ENCODE data around the gene PDIA6.

The PDIA6 gene, protein sequence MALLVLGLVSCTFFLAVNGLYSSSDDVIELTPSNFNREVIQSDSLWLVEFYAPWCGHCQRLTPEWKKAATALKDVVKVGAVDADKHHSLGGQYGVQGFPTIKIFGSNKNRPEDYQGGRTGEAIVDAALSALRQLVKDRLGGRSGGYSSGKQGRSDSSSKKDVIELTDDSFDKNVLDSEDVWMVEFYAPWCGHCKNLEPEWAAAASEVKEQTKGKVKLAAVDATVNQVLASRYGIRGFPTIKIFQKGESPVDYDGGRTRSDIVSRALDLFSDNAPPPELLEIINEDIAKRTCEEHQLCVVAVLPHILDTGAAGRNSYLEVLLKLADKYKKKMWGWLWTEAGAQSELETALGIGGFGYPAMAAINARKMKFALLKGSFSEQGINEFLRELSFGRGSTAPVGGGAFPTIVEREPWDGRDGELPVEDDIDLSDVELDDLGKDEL

DNA sequence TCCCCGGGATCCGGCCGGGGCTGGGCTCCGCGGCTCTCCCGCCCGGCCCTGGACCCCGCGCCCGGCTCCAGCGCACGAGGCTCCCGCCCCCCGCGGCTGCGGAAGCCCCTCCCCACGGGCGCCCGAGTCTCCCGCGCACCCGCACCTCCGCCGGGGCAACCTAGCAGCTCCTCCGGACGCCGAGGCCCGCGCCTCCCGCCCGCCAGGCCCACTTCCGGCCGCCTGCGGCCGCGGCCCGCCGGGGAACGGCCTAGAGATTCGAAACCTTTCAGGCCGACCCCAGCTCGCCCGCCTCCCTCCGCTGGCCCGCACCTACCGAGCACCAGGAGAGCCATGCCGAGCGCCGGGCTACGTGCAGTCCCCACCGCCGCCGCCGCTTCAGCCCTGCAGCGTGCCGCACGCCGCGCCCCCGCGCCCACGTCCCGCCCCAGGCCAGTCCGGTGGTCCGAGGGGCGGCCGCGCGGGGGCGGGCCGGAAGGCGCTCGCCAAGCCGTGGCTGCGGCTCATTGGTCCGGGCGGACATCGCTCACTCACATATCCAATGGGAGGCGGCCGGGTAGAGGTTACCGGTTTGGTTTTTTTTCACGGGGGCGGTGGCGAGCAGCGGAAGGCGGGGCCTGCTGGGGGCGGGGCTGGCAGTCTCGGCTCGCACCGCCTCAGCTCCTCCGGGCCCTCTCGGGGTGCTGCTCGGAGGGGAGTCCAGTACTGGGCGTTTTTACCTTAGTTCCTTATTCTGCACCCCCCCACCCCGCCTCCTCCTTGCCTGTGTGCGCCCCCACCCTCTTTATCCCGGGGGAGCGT lies at the start of gene PDIA6:
TSS of gene PDIA6 (minus strand) at position 424 of the 801 bp plus-strand sequence. CDS start at position 335, 89 bp downstream.
- DNase-seq, result peak; percentile 92

DNA sequence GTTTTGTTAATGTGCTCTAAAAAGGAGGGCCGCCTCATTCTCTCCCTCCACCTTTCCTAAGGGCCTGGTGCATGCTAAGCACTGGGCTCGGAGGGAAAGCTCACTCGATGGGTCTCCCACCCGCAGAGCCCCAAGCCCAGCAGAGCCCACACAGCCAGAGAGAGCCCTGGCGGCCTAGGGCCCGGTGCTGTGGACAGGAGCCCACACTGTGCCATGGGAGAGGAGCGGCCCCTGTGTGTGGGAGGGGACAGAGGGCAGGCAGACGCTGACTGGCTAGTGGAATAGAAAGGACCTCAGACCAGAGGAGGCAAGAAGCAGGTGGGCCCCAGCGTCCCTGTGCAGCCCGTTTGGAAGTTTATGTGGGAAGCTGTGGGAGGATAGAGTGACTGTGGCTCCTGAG lies 49.7 kb upstream of the PDIA6 start:
- DNase-seq, result no peak

DNA sequence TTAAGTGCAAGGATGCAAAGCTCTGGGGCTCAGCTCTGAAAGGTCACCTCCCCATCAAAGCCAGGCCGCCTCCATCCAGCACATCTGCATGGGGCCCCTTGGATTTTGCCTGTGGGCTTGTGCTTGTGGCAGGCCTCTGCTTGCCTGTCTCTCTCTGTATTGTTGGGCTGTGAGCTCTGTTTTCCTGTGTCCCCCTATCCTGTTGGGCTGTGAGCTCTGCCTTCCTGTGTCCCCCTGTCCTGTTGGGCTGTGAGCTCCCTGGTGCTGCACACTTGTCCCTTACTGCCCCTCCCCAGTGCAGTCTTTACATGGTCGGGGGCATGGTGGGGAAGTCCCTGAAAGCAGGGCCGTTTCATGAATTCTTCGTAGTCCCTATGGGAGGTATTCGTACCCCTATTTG lies 49.2 kb upstream of the PDIA6 start:
- no peak for DNase-seq

DNA sequence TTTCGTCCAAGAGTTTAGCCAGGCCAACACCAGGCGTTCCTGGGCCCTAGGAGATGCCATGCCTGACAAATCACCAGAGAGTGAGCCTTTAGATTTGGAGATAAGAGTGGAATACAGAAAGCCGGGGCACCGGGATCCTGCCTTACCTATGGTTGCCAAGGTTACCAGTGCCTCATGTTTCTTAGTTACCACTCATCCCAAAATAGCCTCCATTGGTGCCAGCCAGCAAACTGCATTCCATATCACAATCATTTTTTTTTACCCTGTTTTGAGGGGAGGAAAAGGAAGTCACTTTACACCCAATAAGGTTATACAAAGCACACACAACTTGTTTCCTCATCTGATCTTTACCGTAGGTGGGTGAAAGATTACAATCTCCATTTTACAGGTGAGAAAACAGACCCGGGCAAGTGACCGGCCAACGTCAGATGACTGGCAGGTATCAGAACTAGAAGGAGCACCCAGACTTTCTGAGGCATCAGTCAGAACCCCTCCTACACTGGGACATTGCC lies 48.3 kb upstream of the PDIA6 start:
- no peak for DNase-seq

DNA sequence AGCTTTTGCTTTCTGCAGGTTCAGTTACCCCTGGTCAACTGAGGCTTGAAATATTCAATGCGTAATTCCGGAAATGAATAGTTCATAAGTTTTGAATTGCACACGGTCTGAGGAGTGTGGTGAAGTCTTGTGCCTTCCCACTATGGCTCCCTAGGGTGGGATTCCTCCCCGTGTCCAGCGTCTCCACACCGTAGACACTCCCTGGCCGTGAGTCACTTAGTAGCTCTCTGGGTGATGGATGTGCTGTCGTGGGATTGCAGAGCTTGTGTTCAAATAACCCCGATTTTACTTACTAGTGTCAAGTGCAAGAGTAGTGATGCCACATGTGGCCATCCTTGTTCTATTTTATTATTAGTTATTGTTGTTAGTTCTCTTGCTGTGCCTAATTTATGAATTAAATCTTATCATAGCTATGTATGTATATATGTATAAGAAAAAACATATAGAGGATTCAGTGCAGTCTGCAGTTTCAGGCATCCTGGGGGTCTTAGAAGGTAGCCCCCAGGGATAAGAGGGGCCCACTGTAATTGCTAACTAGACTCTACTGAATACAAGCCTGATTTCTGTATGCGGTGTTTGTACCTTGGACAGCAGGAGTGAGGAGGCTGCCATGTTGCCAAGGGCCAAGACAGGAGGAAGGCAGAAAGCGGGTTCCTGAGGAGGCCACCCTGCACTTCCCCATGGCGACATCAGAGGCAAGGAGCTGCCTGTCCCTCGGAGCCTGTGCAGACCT lies 47.7 kb upstream of the PDIA6 start:
- DNase-seq, result no peak

DNA sequence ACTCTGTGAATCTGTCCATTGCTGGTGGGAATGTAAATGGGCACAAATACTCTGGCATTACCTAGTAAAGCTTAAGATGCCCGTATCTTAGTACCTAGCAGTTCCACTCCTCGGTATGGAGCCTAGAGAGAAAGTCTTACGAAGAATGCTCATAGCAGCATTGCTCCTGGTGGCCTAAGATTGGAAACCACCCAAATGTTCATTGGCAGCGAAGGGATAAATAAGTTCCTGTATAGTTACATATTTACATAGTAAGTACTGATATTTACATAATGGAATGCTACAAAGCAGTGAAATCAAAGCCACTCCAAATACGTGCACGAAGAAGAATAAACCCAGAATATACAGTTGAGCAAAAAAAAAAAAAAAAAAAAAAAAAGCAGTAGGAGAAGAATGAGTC lies 46.7 kb upstream of the PDIA6 start:
- DNase-seq, result no peak

DNA sequence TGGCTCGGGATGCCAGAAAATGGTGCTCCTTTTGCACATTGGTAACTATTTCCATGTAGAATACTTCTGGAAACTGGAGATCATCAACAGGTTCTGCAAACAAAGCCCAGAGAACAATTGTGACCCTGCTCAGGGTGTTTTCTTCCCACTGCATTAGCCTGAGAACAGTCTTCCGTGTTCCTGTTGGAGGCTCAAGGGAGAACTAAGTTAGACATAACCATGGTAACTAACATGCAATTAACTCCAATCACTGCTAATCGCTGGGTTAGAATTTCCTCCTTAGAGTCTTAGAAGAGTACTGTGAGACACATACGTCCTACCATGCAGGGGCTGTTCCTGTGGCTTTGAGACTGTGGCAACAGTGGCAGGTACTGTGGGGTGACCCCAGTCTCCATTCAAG lies 36.0 kb upstream of the PDIA6 start:
- DNase-seq, result no peak

DNA sequence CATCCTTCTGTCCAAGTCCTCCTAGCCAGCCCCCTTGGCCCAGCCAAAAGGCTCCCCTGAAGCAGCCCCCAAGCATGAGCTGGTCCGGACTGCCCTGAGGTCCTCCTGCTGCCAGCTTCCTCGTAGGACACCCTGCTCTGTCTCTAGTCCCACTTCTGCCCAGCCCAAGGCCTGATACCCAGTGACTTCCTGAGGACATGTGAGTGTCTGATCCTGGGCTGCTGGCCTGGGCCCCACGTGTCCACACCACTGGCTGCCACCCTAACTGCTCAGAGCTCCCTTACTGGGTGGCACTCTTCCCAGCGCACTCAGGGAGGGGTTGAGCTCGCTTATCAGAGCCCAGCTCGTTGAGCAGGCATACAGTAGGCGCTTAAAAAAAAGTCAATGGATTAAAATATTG lies 34.4 kb upstream of the PDIA6 start:
- DNase-seq, result no peak

DNA sequence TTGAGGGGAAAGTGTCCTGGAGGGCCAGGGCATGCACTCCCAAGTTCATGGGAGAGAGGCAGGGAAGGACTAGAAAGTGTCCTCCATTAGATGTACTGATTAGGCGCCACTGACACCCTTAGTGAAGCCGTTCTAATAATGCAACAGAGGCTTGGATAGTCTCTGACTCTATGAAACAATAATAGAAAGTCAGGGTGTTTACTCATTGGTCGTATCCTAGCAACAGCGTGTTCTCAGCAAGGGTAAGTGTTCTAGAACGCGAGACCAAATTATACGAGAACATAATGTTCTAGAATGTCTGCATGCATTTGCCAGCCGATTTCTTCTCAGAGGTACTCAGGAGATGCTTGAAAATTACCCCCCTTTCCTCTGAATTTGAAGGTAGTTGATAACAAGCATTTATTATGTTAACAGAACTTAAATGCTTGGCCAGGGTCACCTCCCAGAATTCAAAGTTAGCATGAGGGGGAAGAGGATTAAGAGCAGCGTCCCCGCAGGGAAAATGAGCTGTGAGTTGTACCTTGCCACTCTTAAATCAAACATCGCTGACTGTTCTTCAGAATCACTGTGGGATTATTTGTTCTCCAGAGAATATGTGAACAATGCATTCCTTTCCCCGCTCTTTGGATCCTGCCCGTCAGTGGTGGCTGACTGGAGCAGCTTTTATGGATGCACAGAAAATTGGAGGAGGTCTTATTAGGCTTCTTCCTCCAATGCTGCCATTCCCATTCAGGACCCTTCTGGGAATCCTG lies 33.7 kb upstream of the PDIA6 start:
- DNase-seq, result no peak

DNA sequence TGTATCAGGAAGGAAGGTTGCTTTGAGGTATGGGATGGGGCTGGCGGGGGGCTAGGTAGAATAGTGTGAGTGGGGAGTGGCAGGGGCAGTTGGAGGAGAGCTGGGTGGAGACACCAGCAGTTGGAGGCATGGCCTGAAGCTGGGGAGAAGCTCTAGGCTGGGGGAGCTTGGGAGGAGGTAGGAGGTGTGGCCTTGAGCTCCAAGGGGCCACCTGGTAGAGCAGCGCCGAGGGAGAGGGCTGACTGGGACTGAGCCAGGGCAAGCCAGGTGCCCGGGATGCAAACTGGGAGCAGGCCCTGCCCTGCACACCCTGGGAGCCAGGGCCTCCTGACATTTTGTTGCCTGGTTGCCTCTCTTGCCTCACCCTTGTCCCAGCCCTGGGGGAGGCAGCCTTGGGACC lies 33.1 kb upstream of the PDIA6 start:
- DNase-seq, result no peak

DNA sequence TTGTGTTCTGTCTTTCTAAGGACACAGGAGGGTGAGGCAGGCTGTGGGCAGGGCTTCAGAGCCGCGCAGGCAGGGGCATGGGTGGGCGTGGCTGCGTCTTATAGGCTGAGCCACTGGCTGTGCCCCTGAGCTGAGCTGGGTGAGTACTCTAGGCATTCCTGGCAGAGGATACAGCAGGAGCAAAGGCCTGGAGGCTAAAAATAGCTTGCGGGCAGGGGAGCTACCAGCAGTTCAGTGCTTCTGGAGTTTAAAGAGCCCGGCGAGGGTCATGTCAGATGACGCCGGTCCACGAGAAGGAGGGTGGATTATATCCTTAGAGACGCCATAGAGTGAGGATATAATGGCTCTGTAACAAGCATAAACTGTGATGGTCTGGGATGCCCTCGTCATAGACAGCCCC lies 31.5 kb upstream of the PDIA6 start:
- DNase-seq, result no peak

DNA sequence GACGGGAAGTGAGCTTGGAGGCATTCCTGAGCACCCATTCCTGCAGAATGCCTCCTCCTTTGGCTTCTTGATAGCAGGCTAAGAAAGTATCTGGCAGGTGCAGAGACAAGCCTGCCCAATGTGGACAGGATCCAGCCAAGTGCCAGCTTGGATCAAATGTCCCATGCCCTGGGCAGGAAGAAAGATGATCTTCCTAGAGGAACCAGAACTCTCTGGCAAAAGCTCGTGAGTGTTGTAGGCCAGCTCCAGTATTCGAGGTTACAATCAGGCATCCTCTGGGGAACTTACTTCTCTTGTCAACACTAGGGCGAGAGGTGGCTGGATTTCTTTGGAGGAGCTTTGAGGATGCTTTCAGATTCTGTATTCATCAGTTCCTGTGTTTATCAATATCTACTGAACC lies 29.9 kb upstream of the PDIA6 start:
- DNase-seq, result no peak

DNA sequence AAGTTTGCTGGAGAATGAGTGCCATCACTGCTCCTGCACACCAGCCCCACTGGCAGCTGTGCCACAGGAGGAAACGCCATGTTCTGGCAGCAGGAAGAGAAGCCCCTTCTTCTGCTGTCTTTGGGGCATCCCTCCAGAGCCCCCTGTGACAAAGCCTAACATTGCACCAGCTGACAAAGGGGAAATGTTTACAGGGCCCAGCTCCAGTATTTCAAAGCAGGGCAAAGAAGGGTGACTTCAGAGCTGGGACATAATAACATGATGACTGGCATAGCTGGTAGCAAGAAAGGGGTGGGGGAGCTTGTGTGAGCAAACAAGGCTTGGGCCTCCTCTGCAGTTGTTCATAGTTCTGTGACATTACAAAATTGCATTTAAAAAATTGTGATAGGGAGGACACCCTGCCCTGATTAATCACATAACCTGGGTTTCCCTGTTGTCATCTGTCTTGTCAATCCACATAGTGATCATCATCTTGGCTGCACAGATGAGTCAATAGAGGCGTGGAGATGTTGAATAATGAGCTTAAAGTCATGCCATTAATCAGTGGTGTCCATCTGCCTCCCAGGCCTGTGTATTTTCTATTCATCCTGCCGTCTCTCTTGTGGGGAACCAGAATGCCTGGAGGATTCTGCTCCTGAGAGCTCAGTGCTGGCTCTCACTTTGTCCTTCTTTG lies 29.1 kb upstream of the PDIA6 start:
- DNase-seq, result no peak

DNA sequence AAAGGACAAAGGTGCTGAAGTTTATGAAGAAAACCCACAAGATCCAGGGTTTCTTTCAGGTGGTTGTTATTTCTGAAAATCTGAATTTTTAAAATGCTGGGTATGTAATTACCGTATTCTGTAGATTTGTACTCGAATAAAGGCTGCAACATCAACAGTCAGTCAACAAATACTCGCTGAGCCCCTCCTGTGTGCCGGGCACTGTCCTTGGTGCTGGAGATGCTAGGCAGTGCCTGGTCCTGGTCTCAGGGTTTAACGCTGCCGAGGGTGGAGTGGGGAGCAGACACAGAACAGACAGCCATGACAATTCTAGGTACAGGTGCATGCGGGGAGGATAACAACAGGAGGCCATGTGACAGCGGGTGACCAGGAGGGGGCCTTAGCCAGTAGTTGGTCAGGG lies 27.2 kb upstream of the PDIA6 start:
- DNase-seq, result no peak

DNA sequence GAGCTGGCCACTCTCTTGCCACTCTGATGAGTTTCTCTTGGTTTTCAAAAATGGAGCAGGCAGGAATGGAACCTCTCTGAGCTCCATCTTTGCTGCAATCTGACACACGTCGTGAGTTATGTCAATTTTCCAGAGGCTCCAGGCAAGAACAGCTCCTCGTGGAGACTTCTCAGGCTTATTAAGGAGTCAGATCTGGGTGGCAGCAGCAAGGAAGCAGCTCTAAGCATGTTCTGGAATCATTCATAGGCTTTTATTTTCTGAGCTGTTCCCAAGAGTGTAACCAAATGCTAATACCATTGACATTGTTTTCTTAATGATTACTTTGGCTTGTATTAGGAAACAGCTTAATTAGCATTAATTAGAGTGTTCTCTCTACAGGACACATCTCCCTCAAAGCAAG lies 26.1 kb upstream of the PDIA6 start:
- no peak for DNase-seq

DNA sequence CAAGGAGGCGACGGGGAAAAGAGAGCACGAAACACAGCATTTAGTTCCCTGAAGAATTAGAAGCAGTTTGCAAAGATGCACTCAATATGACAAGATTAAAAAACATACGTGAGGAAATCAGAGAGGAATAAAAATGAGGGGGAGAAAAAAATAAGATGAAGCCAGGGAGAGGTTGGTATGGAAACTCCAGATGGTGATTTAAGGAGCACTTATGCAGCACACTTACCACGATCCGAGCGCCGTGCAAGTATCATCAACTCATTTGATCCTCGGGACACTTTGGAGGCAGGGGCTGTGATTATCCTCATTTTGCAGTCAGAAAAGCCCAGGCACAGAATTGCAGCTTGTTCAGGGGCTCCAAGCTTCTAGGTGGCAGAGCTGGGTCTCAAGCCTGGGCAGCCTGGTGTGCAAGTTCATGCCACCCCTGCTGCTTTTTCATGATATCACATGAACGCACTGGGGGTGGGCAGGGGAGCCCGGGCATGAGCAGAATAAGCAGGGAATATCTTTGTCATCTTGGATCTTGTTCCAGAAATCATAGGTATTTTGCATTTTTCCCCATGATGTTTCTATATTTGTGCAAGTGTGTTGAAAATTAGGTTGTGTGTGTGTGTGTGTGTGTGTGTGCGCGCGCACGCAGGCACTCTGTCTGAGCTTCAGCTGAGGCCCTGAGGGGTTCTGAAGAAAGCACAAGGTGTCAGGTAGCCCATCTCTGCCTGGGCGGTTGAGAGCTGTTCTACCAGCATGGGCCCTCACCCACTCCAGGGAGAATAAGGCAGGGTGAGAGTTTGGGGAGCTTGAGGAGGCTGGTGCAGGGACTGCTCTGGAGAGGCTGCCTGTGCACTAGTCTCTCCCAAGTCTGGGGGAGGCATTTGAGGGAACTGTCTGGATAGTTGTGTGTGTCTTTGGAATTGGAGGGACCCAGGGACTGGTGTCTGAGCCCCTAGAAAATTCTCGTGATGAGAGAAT lies 25.0 kb upstream of the PDIA6 start:
- no peak for DNase-seq

DNA sequence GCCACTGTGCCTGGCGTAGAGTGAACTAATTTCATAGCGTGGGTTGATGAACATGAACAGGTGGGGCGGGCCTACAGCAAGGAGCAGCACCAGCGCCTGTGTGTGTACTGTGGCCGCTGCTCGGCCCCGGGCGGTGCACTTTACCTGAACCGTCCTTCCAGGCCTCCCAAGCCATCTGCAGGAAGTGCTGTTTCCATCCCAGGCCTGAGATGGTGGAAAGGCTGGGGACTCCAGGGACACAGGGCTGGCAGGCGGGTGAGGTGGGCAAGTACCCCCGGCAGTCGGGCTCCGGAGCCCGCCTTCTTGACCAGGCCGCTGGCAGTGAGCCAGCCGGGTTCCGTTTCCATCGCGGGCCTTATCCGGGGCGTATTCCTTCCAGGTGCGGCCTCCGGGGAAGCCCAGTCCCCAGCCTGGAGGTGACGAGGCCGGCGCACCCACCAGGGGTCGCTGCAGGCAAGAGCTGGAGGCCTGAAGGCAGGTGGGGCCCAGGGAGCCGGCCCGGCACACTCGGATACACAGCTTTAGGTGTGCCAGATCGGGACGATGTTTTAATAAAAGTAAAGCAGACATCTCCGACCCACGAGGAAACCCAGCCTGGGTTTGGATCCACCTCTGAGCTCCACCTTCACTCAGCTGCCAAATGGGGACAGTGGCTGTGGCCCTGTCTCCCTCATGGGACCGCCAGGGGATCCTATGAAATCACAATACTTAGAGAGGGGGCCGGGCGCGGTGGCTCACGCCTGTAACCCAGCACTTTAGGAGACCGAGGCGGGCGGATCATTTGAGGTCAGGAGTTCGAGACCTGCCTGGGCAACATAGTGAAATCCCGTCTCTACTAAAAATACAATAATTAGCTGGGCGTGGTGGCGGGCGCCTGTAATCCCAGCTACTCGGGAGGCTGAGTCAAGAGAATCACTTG lies 22.7 kb upstream of the PDIA6 start:
- DNase-seq, result peak; percentile 73

DNA sequence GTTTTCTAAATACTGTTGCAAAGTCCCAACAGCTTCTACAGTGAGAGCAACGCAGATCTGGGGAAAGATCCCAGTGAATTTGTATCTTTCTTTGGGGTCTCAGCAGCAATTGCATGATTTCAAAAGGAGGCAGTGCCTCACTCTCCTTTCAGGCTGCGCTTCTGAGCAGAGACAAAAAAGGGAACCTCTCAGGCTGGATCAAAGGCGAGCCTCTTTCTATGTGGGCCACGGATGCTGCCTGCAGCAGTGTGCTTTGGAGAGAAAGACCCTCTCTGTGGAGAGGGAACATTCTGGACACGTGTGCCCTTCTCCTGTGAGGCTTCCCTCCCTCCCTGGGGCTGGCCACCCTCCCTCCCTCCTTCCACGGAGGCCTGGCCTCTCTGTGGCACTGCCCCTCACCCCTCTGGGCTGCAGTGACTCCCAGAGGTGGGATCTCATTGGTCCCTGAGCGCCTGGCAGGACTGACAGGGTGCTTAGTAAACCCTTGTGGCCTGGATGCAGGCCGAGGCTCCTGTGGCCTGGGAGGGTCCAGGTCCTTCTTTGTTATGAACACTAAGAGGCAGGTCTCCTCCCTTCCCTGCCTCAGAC lies 21.6 kb upstream of the PDIA6 start:
- no peak for DNase-seq

DNA sequence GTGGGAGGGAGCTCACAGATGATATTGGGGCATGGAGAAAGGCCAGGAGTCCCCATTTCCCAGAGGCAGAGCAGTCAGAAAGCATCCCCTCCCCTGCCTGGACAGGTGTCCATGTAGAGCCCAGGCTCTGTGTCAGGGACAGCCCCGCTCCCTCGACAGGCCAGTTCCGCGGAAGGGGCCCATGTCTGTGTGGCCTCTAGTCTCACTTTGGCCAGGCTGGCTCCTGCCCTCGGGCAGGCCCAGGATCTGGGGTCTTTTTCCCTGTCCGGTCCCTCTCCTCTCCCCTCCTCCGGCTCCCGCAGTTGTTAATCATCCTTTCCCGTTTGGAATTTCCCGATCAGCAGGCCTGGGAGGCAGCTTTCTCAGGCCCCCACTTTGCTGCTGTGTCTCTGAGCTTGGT lies 20.4 kb upstream of the PDIA6 start:
- DNase-seq, result no peak

Data from activated CD8-positive, alpha-beta memory T cell treated with anti-CD3 and anti-CD28 coated beads, Interleukin-2, amount 50 U/mL, for 4 hours (primary cell).